Renal cortical epithelial cell (primary cell): ENCODE results near the gene SNX8. TPM values are rescaled to one million over a fixed set of nuclear protein-coding genes. Genes with fewer than 3 reads are reported as not detected.

Source experiments
- DNase-seq: peaks from one replicate; pipeline ENCODE4 v3.0.0-alpha.2; 2011; ENCODE audit warnings: low read depth
- total RNA-seq: library from RNA; depleted of rRNA; stranded (reverse); fragments of >200 nt; gene quantifications from 2 replicates; pipeline ENCODE4 v1.2.3, GENCODE V29; 2014

The SNX8 gene
- total RNA-seq, 1 donor from 2014 or later, result 7.3 TPM

GRCh38 chr7:2263176-2263575 lies 51.1 kb downstream of the SNX8 start:
- no peak for DNase-seq

- no peak for DNase-seq
Observed at GRCh38 chr7:2261611-2262010, 52.6 kb downstream of the SNX8 start.

GRCh38 chr7:2260820-2261219 lies 53.4 kb downstream of the SNX8 start:
- peak; percentile 79 for DNase-seq

- DNase-seq, result no peak
Observed at GRCh38 chr7:2259480-2259879, 54.8 kb downstream of the SNX8 start.

- no peak for DNase-seq
Observed at GRCh38 chr7:2258661-2259365, 55.4 kb downstream of the SNX8 start.

- DNase-seq, result no peak
Observed at GRCh38 chr7:2257651-2258050, 56.6 kb downstream of the SNX8 start.

GRCh38 chr7:2257046-2257551 lies 57.1 kb downstream of the SNX8 start:
- DNase-seq, result no peak

GRCh38 chr7:2256306-2257045 lies 57.8 kb downstream of the SNX8 start:
- DNase-seq, result no peak

GRCh38 chr7:2255145-2256139 lies 58.8 kb downstream of the SNX8 start:
- DNase-seq, result no peak

GRCh38 chr7:2254429-2255144 lies 59.7 kb downstream of the SNX8 start:
- DNase-seq, result no peak

- no peak for DNase-seq
Observed at GRCh38 chr7:2253525-2254244, 60.6 kb downstream of the SNX8 start.

GRCh38 chr7:2253021-2253420 lies 61.2 kb downstream of the SNX8 start:
- DNase-seq, result no peak

GRCh38 chr7:2251841-2252771 lies 62.1 kb downstream of the SNX8 start:
- DNase-seq, result no peak

GRCh38 chr7:2251381-2251780 lies 62.9 kb downstream of the SNX8 start:
- DNase-seq, result no peak

- no peak for DNase-seq
Observed at GRCh38 chr7:2249744-2250323, 64.4 kb downstream of the SNX8 start.

GRCh38 chr7:2248984-2249694 lies 65.1 kb downstream of the SNX8 start:
- no peak for DNase-seq

GRCh38 chr7:2247141-2247995 lies 66.9 kb downstream of the SNX8 start:
- no peak for DNase-seq
